Measurements from ENCODE around the gene PTMS. TPM values are rescaled to one million over a fixed set of nuclear protein-coding genes. Genes with fewer than 3 reads are reported as not detected.
A peak's percentile ranks its signal among the peaks of the same experiment; 100 is the strongest.

PTMS gene
- total and polyA plus RNA-seq, 4 donors = 65.6 to 801 (median 249) TPM

DNA sequence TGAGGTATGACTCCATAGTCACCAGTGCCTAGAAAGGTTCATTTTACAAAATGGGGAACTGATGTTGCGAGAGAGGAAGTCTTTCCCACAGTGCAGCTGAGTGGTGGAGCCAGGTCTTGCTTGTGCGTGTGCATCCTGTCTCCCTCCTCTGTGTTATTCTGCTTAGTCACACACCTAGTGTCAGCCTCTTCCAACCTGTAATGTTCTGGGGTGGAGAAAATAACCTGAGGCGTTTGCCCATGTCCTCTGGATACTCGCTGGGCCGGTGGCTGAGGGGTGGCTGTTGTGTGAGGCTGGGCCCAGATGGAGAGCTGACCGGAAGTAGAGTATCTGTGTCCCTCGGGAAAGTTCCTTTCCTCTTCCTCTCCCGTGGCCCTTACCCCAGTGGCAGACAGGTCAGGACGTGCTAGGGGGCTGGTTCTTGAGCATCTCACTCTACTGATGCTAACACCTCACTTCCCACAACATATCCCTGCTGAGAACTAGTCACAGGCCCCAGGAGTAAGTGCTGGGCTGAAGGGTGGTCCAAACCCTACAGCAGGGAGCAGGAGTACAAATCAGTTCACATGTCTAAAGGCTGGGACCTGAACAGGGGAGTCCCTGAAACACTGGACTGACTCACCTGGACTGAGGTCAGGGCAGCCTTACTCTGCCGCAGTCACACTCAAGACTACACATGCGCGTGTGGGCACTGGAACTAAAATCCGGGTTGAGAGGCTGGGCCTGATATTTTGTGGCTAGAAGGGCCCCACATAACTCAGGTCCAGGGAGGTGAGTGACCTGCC is 20.2 kb upstream of the PTMS start:
- Histone ChIP-seq H3K9ac (ENCODE audit: insufficient read depth in 1 of 2, low read length in 2 of 2) (no peak overlapping the region), H3K4me3 (no peak overlapping the region), H3K9me3 (ENCODE audit: control insufficient read depth in 4 of 4, insufficient read depth in 3 of 4, low read length in 3 of 4) (no peaks in the 10 kb centered on the region), H3K27me3 (ENCODE audit: control insufficient read depth in 3 of 3, insufficient read depth in 3 of 3, low read length in 2 of 3) (no peaks in the 10 kb centered on the region), H3K4me1 (ENCODE audit: control insufficient read depth in 5 of 5, insufficient read depth in 5 of 5, low read length in 5 of 5) (no peaks in the 10 kb centered on the region), H3K36me3 (ENCODE audit: control insufficient read depth in 4 of 4, insufficient read depth in 4 of 4, low read length in 4 of 4) (peaks cover 14 to 39% (median 36%) of the 10 kb centered on the region in 4 donors), H3K27ac (ENCODE audit: low read depth in 1 of 2, low read length in 1 of 2) (peak overlapping the region in 1 of 2 donors; percentile 18)
- no peak for TF ChIP-seq CTCF (IDR thresholded peaks at IDR 0.05; ENCODE audit: control extremely low read depth, extremely low read depth)
- 48 to 67% methylated on average over 13 of the region's 13 CpGs for WGBS, 2 donors
- ATAC-seq (ENCODE audit: insufficient read depth, low FRiP score) = peak; percentile 22
- DNase-seq = no peak

GRCh38 chr12:6747216-6747615 is 18.9 kb upstream of the PTMS start:
- Histone ChIP-seq H3K36me3 (ENCODE audit: control insufficient read depth in 4 of 4, insufficient read depth in 4 of 4, low read length in 4 of 4) (peaks cover 14 to 48% (median 43%) of the 10 kb centered on the region in 4 donors), H3K4me3 (no peak overlapping the region), H3K4me1 (ENCODE audit: control insufficient read depth in 5 of 5, insufficient read depth in 5 of 5, low read length in 5 of 5) (peaks cover 0 to 8% (median 4%) of the 10 kb centered on the region in 5 donors), H3K9ac (ENCODE audit: insufficient read depth in 1 of 2, low read length in 2 of 2) (no peak overlapping the region), H3K9me3 (ENCODE audit: control insufficient read depth in 4 of 4, insufficient read depth in 3 of 4, low read length in 3 of 4) (no peaks in the 10 kb centered on the region), H3K27ac (ENCODE audit: low read depth in 1 of 2, low read length in 1 of 2) (no peak overlapping the region), H3K27me3 (ENCODE audit: control insufficient read depth in 3 of 3, insufficient read depth in 3 of 3, low read length in 2 of 3) (no peaks in the 10 kb centered on the region)
- no peak for ATAC-seq (ENCODE audit: insufficient read depth, low FRiP score)
- WGBS, 2 donors = 74 to 75% methylated on average over 4 of the region's 4 CpGs
- no peak for TF ChIP-seq CTCF (IDR thresholded peaks at IDR 0.05; ENCODE audit: control extremely low read depth, extremely low read depth)
- no peak for DNase-seq

DNA sequence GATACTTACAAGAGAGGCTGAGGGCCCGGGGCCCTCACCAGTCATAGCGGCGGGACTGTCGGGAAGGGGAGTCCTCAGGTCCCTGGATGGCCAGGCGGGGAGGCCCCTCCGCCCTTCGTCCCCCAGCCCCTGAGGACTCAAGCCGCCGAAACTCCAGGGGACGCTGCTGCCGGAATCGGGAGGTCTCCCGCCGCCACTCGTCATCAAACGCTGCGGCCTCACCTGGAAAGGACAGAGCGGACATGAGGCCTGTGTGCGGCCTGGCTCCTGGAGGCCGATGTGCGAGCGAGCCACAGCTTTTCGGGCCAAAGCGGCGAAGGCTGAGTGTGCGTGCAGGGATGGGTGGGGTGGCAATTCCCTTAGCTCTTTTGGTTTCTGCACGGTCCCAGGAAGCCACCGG is 17.4 kb upstream of the PTMS start:
- Histone ChIP-seq H3K9ac (ENCODE audit: insufficient read depth in 1 of 2, low read length in 2 of 2) (no peak overlapping the region), H3K36me3 (ENCODE audit: control insufficient read depth in 4 of 4, insufficient read depth in 4 of 4, low read length in 4 of 4) (peaks cover 14 to 48% (median 43%) of the 10 kb centered on the region in 4 donors), H3K27me3 (ENCODE audit: control insufficient read depth in 3 of 3, insufficient read depth in 3 of 3, low read length in 2 of 3) (no peaks in the 10 kb centered on the region), H3K4me1 (ENCODE audit: control insufficient read depth in 5 of 5, insufficient read depth in 5 of 5, low read length in 5 of 5) (peaks cover 0 to 11% (median 4%) of the 10 kb centered on the region in 5 donors), H3K27ac (ENCODE audit: low read depth in 1 of 2, low read length in 1 of 2) (no peak overlapping the region), H3K9me3 (ENCODE audit: control insufficient read depth in 4 of 4, insufficient read depth in 3 of 4, low read length in 3 of 4) (no peaks in the 10 kb centered on the region), H3K4me3 (no peak overlapping the region)
- ATAC-seq (ENCODE audit: insufficient read depth, low FRiP score) (no peak), DNase-seq (no peak)
- 95 to 97% methylated on average over 28 of the region's 28 CpGs for WGBS, 2 donors
- no peak for TF ChIP-seq CTCF (IDR thresholded peaks at IDR 0.05; ENCODE audit: control extremely low read depth, extremely low read depth)

Data from lung (tissue), 12 donors.